Karpas-422 (cell line): Measurements from ENCODE around the gene MEF2A. TPM values are rescaled to one million over a fixed set of nuclear protein-coding genes. Genes with fewer than 3 reads are reported as not detected.

Experiments
- DNase-seq: peaks from one replicate; pipeline ENCODE4 v3.0.0-alpha.2; 2015
- H2AFZ ChIP-seq: fragments of 200-600 bp; sonication (generic); 2 replicates; pipeline ENCODE4 v1.6.1; 2014; ENCODE audit warnings: antibody characterized with exemption, low read length, mixed read lengths
- H3K27ac ChIP-seq: fragments of 200-600 bp; sonication (generic); 2 replicates; pipeline ENCODE4 v1.5.1; 2014; ENCODE audit warnings: mild to moderate bottlenecking, low read length, moderate library complexity
- H3K27me3 ChIP-seq: fragments of 200-600 bp; sonication (generic); 2 replicates; pipeline ENCODE4 v1.6.1; 2014; ENCODE audit warnings: low read length, mixed read lengths
- H3K36me3 ChIP-seq: fragments of 200-600 bp; sonication (generic); 2 replicates; pipeline ENCODE4 v1.6.1; 2014; ENCODE audit warnings: low read length, mixed read lengths; ENCODE audit not compliant: insufficient read depth
- H3K4me1 ChIP-seq: fragments of 200-600 bp; sonication (generic); 2 replicates; pipeline ENCODE4 v1.6.1; 2014; ENCODE audit warnings: mild to moderate bottlenecking, low read length, mixed read lengths
- H3K4me2 ChIP-seq: fragments of 200-600 bp; sonication (generic); 2 replicates; pipeline ENCODE4 v1.6.1; 2014; ENCODE audit warnings: low read length, low read depth, mild to moderate bottlenecking; ENCODE audit not compliant: poor library complexity, severe bottlenecking
- H3K4me3 ChIP-seq: fragments of 200-600 bp; sonication (generic); 2 replicates; pipeline ENCODE4 v1.5.1; 2014; ENCODE audit warnings: mild to moderate bottlenecking, antibody characterized with exemption, low read length, mixed read lengths
- H3K79me2 ChIP-seq: fragments of 200-600 bp; sonication (generic); 2 replicates; pipeline ENCODE4 v1.6.1; 2014; ENCODE audit warnings: mild to moderate bottlenecking, low read length, mixed read lengths
- H3K9ac ChIP-seq: fragments of 200-600 bp; sonication (generic); 2 replicates; pipeline ENCODE4 v1.6.0; 2014; ENCODE audit warnings: low read length
- H3K9me2 ChIP-seq: fragments of 200-600 bp; sonication (generic), shearing (Covaris generic); replicated peaks from 2 replicates; pipeline ENCODE4 v1.6.0; 2014; ENCODE audit warnings: mild to moderate bottlenecking, low read length, moderate library complexity; ENCODE audit not compliant: insufficient read depth
- H3K9me3 ChIP-seq: fragments of 300-700, 200-600 bp; sonication (generic); 2 replicates; pipeline ENCODE4 v1.6.1; 2014; ENCODE audit warnings: low read length, mixed read lengths
- H4K20me1 ChIP-seq: fragments of 200-600 bp; sonication (generic); 2 replicates; pipeline ENCODE4 v1.6.1; 2014; ENCODE audit warnings: mild to moderate bottlenecking, antibody characterized with exemption, low read length, low read depth; ENCODE audit not compliant: insufficient read depth
- total RNA-seq: library from RNA; depleted of rRNA; stranded (reverse); fragments of >200 nt; shearing (Covaris generic); gene quantifications from 2 replicates; pipeline ENCODE4 v1.2.3, GENCODE V29; 2014; ENCODE audit warnings: low replicate concordance

MEF2A gene
- total RNA-seq, 1 experiment from 2014 or later, result 144 TPM

- H3K27me3 ChIP-seq, result no peaks in the 10 kb centered on the region
- no peaks in the 10 kb centered on the region for H3K9me2 ChIP-seq
- peaks cover 5% of the 10 kb centered on the region; the same call in 1 of the 2 replicates for H3K9me3 ChIP-seq
- H2AFZ ChIP-seq, result no peak overlapping the region
- H3K4me1 ChIP-seq, result peaks cover 24% of the 10 kb centered on the region
- peak overlapping the region; percentile 45 for H3K27ac ChIP-seq
- H3K36me3 ChIP-seq, result peaks cover 43% of the 10 kb centered on the region
- H4K20me1 ChIP-seq, result no peaks in the 10 kb centered on the region
- peak overlapping the region; percentile 20 for H3K4me2 ChIP-seq
- no peak for DNase-seq
- H3K4me3 ChIP-seq, result 0 out of 2 replicates have a peak overlapping the region, but pooled peaks have one; percentile 4
- H3K9ac ChIP-seq, result no peak overlapping the region
- peaks cover 93% of the 10 kb centered on the region for H3K79me2 ChIP-seq
Observed at GRCh38 chr15:99630607-99631131, 64.9 kb downstream of the MEF2A start.

- peak; percentile 75 for DNase-seq
- Histone ChIP-seq H3K4me3 (no peak overlapping the region), H3K9me3 (peaks cover 5% of the 10 kb centered on the region; the same call in 1 of the 2 replicates), H2AFZ (no peak overlapping the region), H4K20me1 (no peaks in the 10 kb centered on the region), H3K4me2 (peak overlapping the region; percentile 20), H3K27ac (peak overlapping the region; percentile 45), H3K36me3 (peaks cover 48% of the 10 kb centered on the region), H3K4me1 (peaks cover 24% of the 10 kb centered on the region), H3K27me3 (no peaks in the 10 kb centered on the region), H3K79me2 (peaks cover 93% of the 10 kb centered on the region), H3K9me2 (no peaks in the 10 kb centered on the region), H3K9ac (no peak overlapping the region)
Observed at GRCh38 chr15:99631255-99631654, 65.5 kb downstream of the MEF2A start.

- Histone ChIP-seq H3K9ac (no peak overlapping the region), H3K27me3 (no peaks in the 10 kb centered on the region), H3K4me2 (no peak overlapping the region), H3K79me2 (peaks cover 94% of the 10 kb centered on the region), H3K9me3 (peaks cover 5% of the 10 kb centered on the region; the same call in 1 of the 2 replicates), H4K20me1 (no peaks in the 10 kb centered on the region), H3K9me2 (no peaks in the 10 kb centered on the region), H3K27ac (no peak overlapping the region), H3K4me1 (peaks cover 24% of the 10 kb centered on the region), H3K36me3 (peaks cover 56% of the 10 kb centered on the region), H2AFZ (no peak overlapping the region), H3K4me3 (no peak overlapping the region)
- no peak for DNase-seq
Observed at GRCh38 chr15:99632521-99632920, 66.7 kb downstream of the MEF2A start.

- peaks cover 21% of the 10 kb centered on the region for H3K4me1 ChIP-seq
- no peak overlapping the region for H3K4me2 ChIP-seq
- peaks cover 56% of the 10 kb centered on the region for H3K36me3 ChIP-seq
- H3K27me3 ChIP-seq, result no peaks in the 10 kb centered on the region
- no peaks in the 10 kb centered on the region for H3K9me2 ChIP-seq
- no peak for DNase-seq
- H4K20me1 ChIP-seq, result no peaks in the 10 kb centered on the region
- peaks cover 5% of the 10 kb centered on the region; the same call in 1 of the 2 replicates for H3K9me3 ChIP-seq
- no peak overlapping the region for H2AFZ ChIP-seq
- H3K27ac ChIP-seq, result no peak overlapping the region
- H3K79me2 ChIP-seq, result peaks cover 94% of the 10 kb centered on the region
- H3K9ac ChIP-seq, result no peak overlapping the region
- no peak overlapping the region for H3K4me3 ChIP-seq
Observed at GRCh38 chr15:99633655-99634054, 67.9 kb downstream of the MEF2A start.

GRCh38 chr15:99634576-99634975, 68.8 kb downstream of the MEF2A start:
- Histone ChIP-seq H3K27me3 (no peaks in the 10 kb centered on the region), H4K20me1 (no peaks in the 10 kb centered on the region), H3K9me3 (peaks cover 5% of the 10 kb centered on the region; the same call in 1 of the 2 replicates), H3K79me2 (peaks cover 94% of the 10 kb centered on the region), H3K4me2 (no peak overlapping the region), H2AFZ (no peak overlapping the region), H3K4me1 (peaks cover 21% of the 10 kb centered on the region), H3K9me2 (no peaks in the 10 kb centered on the region), H3K27ac (no peak overlapping the region), H3K36me3 (peaks cover 61% of the 10 kb centered on the region), H3K4me3 (no peak overlapping the region), H3K9ac (no peak overlapping the region)
- no peak for DNase-seq

GRCh38 chr15:99635145-99635544, 69.4 kb downstream of the MEF2A start:
- Histone ChIP-seq H3K4me1 (peaks cover 17% of the 10 kb centered on the region), H3K27me3 (no peaks in the 10 kb centered on the region), H3K4me3 (no peak overlapping the region), H3K79me2 (peaks cover 94% of the 10 kb centered on the region), H3K27ac (no peak overlapping the region), H3K4me2 (no peak overlapping the region), H3K9ac (no peak overlapping the region), H3K9me3 (peaks cover 5% of the 10 kb centered on the region; the same call in 1 of the 2 replicates), H3K36me3 (peaks cover 66% of the 10 kb centered on the region), H3K9me2 (no peaks in the 10 kb centered on the region), H4K20me1 (no peaks in the 10 kb centered on the region), H2AFZ (no peak overlapping the region)
- DNase-seq, result no peak

- Histone ChIP-seq H3K79me2 (peaks cover 94% of the 10 kb centered on the region), H2AFZ (no peak overlapping the region), H3K36me3 (peaks cover 73% of the 10 kb centered on the region), H3K27ac (no peak overlapping the region), H3K4me1 (peaks cover 11% of the 10 kb centered on the region), H3K9me2 (no peaks in the 10 kb centered on the region), H3K9me3 (peaks cover 5% of the 10 kb centered on the region; the same call in 1 of the 2 replicates), H3K9ac (no peak overlapping the region), H3K4me3 (no peak overlapping the region), H3K4me2 (no peak overlapping the region), H3K27me3 (no peaks in the 10 kb centered on the region), H4K20me1 (no peaks in the 10 kb centered on the region)
- DNase-seq, result no peak
Observed at GRCh38 chr15:99635794-99636193, 70.0 kb downstream of the MEF2A start.

- H3K9ac ChIP-seq, result no peak overlapping the region
- H3K79me2 ChIP-seq, result peaks cover 90% of the 10 kb centered on the region
- H3K9me3 ChIP-seq, result 0 out of 2 replicates have a peak, but pooled peaks cover 6% of the 10 kb centered on the region
- peaks cover 73% of the 10 kb centered on the region for H3K36me3 ChIP-seq
- H4K20me1 ChIP-seq, result no peaks in the 10 kb centered on the region
- H3K4me1 ChIP-seq, result no peaks in the 10 kb centered on the region
- H3K27ac ChIP-seq, result no peak overlapping the region
- H3K4me2 ChIP-seq, result no peak overlapping the region
- H3K4me3 ChIP-seq, result no peak overlapping the region
- DNase-seq, result no peak
- no peak overlapping the region for H2AFZ ChIP-seq
- no peaks in the 10 kb centered on the region for H3K9me2 ChIP-seq
- no peaks in the 10 kb centered on the region for H3K27me3 ChIP-seq
Observed at GRCh38 chr15:99644913-99645542, 79.2 kb downstream of the MEF2A start.
